Left kidney (tissue), 2 donors: Measurements from ENCODE around the gene HOXC4. TPM values are rescaled to one million over a fixed set of nuclear protein-coding genes. Genes with fewer than 3 reads are reported as not detected.
A peak's percentile ranks its signal among the peaks of the same experiment; 100 is the strongest.

ENCODE experiments used
- DNase-seq: peaks from one replicate; pipeline ENCODE4 v3.0.0-alpha.2; 2013
- polyA plus RNA-seq: library from polyadenylated mRNA; unstranded; fragments of 120-200 nt; gene quantifications from one replicate; pipeline ENCODE4 v1.2.1, GENCODE V29; 2013; ENCODE audit not compliant: insufficient read length

The HOXC4 gene
- polyA plus RNA-seq, 1 donor, result 55.5 TPM

DNA sequence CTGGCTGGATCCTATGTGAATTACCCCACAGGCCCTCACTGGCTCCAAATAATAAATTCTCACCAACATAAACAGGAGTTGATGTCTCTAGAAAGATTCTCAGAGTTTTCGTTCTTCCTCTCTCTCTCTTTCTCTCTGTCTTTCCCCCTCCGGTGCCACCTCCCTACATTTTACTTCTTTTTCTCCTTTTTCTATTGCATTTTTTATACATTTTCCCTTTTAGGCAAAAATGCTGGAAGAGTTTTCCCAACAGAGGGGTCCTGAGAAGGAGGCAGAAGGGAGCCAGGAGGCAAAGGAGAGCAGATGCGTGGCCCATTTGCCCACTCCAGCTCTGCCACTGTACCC lies 26.2 kb upstream of the HOXC4 start:
- DNase-seq, result no peak

DNA sequence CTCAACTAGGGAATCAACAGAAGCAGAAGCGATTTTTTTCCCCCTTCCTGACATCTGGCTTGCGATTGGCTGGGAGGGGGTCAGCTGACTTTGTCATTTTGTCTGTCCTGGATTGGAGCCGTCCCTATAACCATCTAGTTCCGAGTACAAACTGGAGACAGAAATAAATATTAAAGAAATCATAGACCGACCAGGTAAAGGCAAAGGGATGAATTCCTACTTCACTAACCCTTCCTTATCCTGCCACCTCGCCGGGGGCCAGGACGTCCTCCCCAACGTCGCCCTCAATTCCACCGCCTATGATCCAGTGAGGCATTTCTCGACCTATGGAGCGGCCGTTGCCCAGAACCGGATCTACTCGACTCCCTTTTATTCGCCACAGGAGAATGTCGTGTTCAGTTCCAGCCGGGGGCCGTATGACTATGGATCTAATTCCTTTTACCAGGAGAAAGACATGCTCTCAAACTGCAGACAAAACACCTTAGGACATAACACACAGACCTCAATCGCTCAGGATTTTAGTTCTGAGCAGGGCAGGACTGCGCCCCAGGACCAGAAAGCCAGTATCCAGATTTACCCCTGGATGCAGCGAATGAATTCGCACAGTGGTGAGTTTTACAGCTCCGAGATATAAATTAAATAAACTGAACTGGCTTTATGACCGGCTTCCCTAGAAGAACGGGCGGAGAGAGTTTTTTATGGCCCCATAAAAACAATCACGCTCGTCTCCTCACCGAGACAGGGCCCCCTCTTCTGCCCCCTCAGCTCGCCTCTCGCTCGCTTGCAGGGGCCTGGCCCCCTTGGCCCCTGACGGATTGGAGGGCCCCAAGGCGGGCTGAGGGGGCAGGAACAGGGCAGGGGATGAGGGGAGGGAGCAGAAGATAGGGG lies 25.1 kb upstream of the HOXC4 start, which contains the start of gene HOXC6:
Gene HOXC6 (plus strand): TSS at position 127 of the 888 bp plus-strand sequence. CDS start 82 bp downstream, at position 209.
- peak; percentile 78 for DNase-seq

DNA sequence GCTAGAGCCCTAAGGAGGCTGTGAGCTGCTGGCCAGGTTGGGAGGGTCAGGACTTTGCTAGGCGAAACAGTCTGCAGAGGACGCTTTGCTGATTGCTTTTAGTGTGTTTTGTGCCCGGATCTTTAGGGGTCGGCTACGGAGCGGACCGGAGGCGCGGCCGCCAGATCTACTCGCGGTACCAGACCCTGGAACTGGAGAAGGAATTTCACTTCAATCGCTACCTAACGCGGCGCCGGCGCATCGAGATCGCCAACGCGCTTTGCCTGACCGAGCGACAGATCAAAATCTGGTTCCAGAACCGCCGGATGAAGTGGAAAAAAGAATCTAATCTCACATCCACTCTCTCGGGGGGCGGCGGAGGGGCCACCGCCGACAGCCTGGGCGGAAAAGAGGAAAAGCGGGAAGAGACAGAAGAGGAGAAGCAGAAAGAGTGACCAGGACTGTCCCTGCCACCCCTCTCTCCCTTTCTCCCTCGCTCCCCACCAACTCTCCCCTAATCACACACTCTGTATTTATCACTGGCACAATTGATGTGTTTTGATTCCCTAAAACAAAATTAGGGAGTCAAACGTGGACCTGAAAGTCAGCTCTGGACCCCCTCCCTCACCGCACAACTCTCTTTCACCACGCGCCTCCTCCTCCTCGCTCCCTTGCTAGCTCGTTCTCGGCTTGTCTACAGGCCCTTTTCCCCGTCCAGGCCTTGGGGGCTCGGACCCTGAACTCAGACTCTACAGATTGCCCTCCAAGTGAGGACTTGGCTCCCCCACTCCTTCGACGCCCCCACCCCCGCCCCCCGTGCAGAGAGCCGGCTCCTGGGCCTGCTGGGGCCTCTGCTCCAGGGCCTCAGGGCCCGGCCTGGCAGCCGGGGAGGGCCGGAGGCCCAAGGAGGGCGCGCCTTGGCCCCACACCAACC lies 23.9 kb upstream of the HOXC4 start:
- no peak for DNase-seq

DNA sequence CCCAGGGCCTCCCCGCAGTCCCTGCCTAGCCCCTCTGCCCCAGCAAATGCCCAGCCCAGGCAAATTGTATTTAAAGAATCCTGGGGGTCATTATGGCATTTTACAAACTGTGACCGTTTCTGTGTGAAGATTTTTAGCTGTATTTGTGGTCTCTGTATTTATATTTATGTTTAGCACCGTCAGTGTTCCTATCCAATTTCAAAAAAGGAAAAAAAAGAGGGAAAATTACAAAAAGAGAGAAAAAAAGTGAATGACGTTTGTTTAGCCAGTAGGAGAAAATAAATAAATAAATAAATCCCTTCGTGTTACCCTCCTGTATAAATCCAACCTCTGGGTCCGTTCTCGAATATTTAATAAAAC lies 23.2 kb upstream of the HOXC4 start:
- no peak for DNase-seq

GRCh38 chr12:54030889-54031471 lies 22.7 kb upstream of the HOXC4 start:
- DNase-seq, result no peak

DNA sequence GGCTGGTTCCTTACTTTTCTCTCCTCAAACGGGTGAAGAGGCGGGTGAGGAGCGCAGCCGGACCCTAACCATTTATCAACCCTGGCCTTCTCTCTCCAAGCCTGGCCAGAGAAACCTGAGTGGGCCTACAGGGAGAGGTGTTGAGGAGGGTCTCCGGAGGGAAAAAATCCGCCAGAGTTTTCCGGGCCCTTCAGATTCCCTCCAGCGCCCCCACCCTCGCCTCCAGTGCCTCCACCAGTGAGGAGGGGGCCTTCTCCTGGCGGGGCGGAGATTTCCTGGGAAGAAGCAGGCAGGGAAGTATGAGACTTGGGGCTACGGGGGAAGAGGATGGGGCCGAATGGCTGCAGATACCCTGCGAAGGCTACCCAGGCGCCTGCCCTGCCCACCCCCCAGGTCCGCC lies 22.2 kb upstream of the HOXC4 start:
- no peak for DNase-seq

- no peak for DNase-seq
Observed at GRCh38 chr12:54032086-54032619, 21.5 kb upstream of the HOXC4 start.

GRCh38 chr12:54032627-54033100 lies 21.0 kb upstream of the HOXC4 start, which contains the start of gene HOXC5:
Gene HOXC5 (plus strand): TSS chr12:54033050. CDS start chr12:54033123, 73 bp downstream.
- DNase-seq, result peak; percentile 90

DNA sequence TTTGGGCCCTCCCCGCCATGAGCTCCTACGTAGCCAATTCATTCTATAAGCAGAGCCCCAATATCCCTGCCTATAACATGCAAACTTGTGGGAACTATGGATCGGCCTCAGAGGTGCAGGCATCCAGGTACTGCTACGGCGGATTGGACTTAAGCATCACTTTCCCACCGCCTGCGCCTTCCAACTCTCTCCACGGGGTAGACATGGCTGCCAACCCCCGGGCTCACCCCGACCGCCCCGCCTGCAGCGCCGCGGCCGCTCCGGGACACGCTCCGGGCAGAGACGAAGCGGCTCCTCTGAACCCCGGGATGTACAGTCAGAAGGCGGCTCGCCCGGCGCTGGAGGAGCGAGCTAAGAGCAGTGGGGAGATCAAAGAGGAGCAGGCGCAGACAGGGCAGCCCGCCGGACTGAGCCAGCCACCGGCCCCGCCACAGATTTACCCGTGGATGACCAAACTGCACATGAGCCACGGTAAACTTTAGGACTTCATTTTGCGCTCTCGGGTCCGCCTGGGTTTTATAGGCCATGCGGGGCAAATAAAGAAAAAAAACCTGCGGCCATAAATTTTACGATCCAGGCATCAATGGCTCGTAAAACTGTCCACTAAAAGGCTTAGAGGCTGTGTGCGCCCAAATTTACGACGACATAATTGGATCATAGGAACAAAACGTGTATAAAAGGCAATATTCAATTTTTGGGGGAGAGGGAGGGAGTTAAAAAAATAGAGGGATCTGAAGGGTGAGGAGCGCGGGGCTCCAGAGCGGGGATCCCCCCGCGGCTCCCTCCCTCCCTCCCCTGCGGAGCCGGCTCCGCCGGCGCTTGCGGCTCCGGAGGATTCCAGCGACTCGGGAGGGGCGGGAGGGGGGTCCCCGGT lies 20.3 kb upstream of the HOXC4 start:
- DNase-seq, result peak; percentile 89

- no peak for DNase-seq
Observed at GRCh38 chr12:54033980-54034784, 19.5 kb upstream of the HOXC4 start.

DNA sequence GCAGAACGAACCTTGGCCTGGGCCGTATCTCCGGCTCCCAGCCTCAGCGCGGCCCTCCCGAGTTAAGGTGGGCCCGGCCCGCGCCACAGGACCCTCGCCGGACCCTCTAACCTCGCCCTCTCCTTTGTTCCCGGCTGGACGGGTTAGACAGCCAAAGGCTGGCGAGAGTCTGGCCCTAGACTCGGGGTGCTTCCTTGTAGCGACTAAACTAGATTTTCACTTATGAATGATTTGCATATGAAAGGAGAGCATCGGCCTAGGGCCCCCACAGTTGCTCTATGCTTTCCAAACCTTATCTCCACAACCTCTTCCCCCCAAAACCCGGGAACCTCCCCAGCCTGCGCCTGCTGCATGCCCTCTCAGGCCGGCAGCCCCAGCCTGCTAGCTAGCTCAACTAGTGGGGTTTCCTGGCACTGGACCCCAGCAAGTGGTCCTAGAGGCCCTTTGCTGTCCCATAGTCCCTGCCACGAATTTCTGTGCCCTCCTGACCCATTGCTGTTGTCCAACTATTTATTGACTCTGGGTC lies 18.8 kb upstream of the HOXC4 start:
- no peak for DNase-seq

DNA sequence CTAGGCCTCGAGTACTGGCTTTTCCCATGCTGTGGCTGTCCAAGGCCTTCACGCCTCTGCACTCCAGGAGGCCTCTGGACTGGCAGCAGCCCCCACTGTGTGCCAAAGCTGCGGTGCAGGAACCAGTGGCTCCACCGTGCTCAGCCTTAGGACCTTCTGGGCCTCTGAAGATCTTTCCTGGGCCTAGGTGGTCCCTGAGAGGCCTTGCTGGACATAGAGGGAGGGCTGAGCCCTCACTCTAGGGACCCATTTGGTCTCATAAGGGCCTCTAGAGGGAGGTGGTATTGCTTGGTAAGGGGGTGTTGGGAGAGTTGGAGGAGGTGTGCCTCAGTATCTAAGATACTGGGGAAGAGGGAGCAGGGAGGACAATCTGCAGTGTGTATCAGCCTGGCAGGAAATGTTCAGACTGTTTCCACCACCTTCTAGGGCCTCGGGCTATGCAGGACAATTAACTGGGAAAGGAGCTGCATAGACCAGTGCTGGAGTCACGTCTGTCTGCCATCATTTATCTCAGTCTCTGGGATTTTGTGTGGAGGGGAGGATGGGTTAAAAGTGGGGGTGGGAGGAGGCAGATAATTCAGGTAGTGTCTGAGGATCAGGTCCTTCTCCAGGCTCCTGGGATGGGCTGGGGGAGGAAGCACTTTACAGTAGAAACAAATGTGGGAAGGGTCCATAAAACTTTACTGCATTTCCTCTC lies 17.9 kb upstream of the HOXC4 start:
- no peak for DNase-seq

GRCh38 chr12:54036620-54037359 lies 16.8 kb upstream of the HOXC4 start:
- DNase-seq, result no peak

- DNase-seq, result peak; percentile 80
Observed at GRCh38 chr12:54037360-54038283, 16.0 kb upstream of the HOXC4 start.

- DNase-seq, result no peak
Observed at GRCh38 chr12:54038284-54038870, 15.3 kb upstream of the HOXC4 start.

DNA sequence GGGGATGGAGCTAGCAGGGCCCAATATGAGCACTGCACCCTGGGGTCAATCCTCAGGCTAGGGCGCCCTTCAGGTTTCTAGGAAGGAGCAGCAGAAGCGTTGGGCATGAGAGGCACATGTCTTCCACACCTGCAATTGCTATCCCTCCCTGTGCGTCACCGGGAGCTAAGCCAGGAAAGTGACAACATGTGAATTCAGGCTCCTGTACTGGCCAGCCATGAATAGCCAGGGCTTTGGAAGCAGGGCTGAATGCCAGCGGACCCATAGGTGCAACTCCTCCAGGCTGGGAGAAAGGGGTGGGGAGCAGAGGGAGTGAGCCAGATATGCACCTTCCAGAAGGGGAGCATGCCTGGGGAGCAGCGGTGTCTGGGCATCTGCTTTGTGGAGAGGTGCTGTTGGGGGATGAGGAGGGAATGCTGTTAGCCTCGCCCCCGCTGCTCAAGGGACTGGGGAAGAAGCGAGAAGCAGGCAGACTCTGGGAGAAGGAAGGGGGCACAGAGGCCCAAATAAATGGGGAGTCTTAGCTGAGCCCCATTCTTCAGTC lies 14.7 kb upstream of the HOXC4 start:
- DNase-seq, result no peak
